ENCODE measurements around the gene CBLB.

Gene CBLB

GRCh38 chr3:105883798-105884377 is 15.1 kb upstream of the CBLB start:
- no peaks in the 10 kb centered on the region for H3K27me3 ChIP-seq (ENCODE audit: control insufficient read depth in 3 of 3, insufficient read depth in 3 of 3, low read depth in 1 of 3, low read length in 3 of 3)
- H2AFZ ChIP-seq (ENCODE audit: low read length), result no peak overlapping the region
- H2BK15ac ChIP-seq (ENCODE audit: low read length), result no peak overlapping the region
- no peaks in the 10 kb centered on the region for H3K4me1 ChIP-seq (ENCODE audit: control insufficient read depth in 2 of 2, insufficient read depth in 1 of 2, low read depth in 1 of 2, low read length in 2 of 2)
- H3K27ac ChIP-seq (replicated peaks; ENCODE audit: low read length), result no peak overlapping the region
- no peak overlapping the region for H2BK120ac ChIP-seq (ENCODE audit: low read depth, low read length)
- no peak overlapping the region for H3K14ac ChIP-seq (ENCODE audit: low read length)
- no peak overlapping the region for H2BK5ac ChIP-seq (ENCODE audit: low read length)
- no peaks in the 10 kb centered on the region for H3K79me1 ChIP-seq (ENCODE audit: low read depth, low read length)
- no peak for DNase-seq (ENCODE audit: low spot score)
- H3K9ac ChIP-seq (ENCODE audit: low read depth, low read length, poor library complexity), result no peak overlapping the region
- H4K8ac ChIP-seq (ENCODE audit: low read depth, low read length), result no peak overlapping the region
- no peak overlapping the region for H3K18ac ChIP-seq (ENCODE audit: low read length)
- H2AK5ac ChIP-seq (ENCODE audit: low read depth, low read length), result no peak overlapping the region
- H3K36me3 ChIP-seq (replicated peaks in 1 of 2; ENCODE audit: control insufficient read depth in 2 of 2, insufficient read depth in 2 of 2, low read length in 2 of 2), result no peaks in the 10 kb centered on the region
- H3K9me3 ChIP-seq (replicated peaks in 1 of 2; ENCODE audit: control insufficient read depth in 2 of 2, insufficient read depth in 1 of 2, low read depth in 1 of 2, low read length in 2 of 2), result no peaks in the 10 kb centered on the region
- H4K91ac ChIP-seq (ENCODE audit: low read depth, low read length, poor library complexity), result no peak overlapping the region
- no peak overlapping the region for H3K23ac ChIP-seq (ENCODE audit: low read depth, low read length, poor library complexity)
- no peak overlapping the region for H2BK12ac ChIP-seq (ENCODE audit: low read length)
- no peak overlapping the region for H3K4me2 ChIP-seq (ENCODE audit: insufficient read depth, low read length, poor library complexity, severe bottlenecking)
- WGBS, 2 donors (ENCODE audit: extremely low coverage in 2 of 2, insufficient read length in 2 of 2, insufficient replicate concordance in 1 of 2), result no CpG with 5 or more reads among the region's 1 CpG
- no peak overlapping the region for H3K4me3 ChIP-seq (ENCODE audit: low read length in 2 of 2)
- no peak overlapping the region for H3K4ac ChIP-seq (ENCODE audit: low read length)

GRCh38 chr3:105880681-105881290 is 12.0 kb upstream of the CBLB start:
- no peak overlapping the region for H2AFZ ChIP-seq (ENCODE audit: low read length)
- H3K4ac ChIP-seq (ENCODE audit: low read length), result no peak overlapping the region
- H3K79me1 ChIP-seq (ENCODE audit: low read depth, low read length), result no peaks in the 10 kb centered on the region
- DNase-seq (ENCODE audit: low spot score), result no peak
- no peaks in the 10 kb centered on the region for H3K9me3 ChIP-seq (replicated peaks in 1 of 2; ENCODE audit: control insufficient read depth in 2 of 2, insufficient read depth in 1 of 2, low read depth in 1 of 2, low read length in 2 of 2)
- no peak overlapping the region for H3K23ac ChIP-seq (ENCODE audit: low read depth, low read length, poor library complexity)
- H2BK15ac ChIP-seq (ENCODE audit: low read length), result no peak overlapping the region
- H3K18ac ChIP-seq (ENCODE audit: low read length), result no peak overlapping the region
- WGBS, 2 donors (ENCODE audit: extremely low coverage in 2 of 2, insufficient read length in 2 of 2, insufficient replicate concordance in 1 of 2), result no CpG with 5 or more reads among the region's 4 CpGs
- no peaks in the 10 kb centered on the region for H3K27me3 ChIP-seq (ENCODE audit: control insufficient read depth in 3 of 3, insufficient read depth in 3 of 3, low read depth in 1 of 3, low read length in 3 of 3)
- no peak overlapping the region for H3K4me2 ChIP-seq (ENCODE audit: insufficient read depth, low read length, poor library complexity, severe bottlenecking)
- no peak overlapping the region for H2AK5ac ChIP-seq (ENCODE audit: low read depth, low read length)
- H4K8ac ChIP-seq (ENCODE audit: low read depth, low read length), result no peak overlapping the region
- H3K27ac ChIP-seq (replicated peaks; ENCODE audit: low read length), result no peak overlapping the region
- H3K36me3 ChIP-seq (replicated peaks in 1 of 2; ENCODE audit: control insufficient read depth in 2 of 2, insufficient read depth in 2 of 2, low read length in 2 of 2), result no peaks in the 10 kb centered on the region
- H2BK12ac ChIP-seq (ENCODE audit: low read length), result no peak overlapping the region
- H2BK5ac ChIP-seq (ENCODE audit: low read length), result no peak overlapping the region
- no peak overlapping the region for H3K4me3 ChIP-seq (ENCODE audit: low read length in 2 of 2)
- H2BK120ac ChIP-seq (ENCODE audit: low read depth, low read length), result no peak overlapping the region
- no peak overlapping the region for H4K91ac ChIP-seq (ENCODE audit: low read depth, low read length, poor library complexity)
- H3K9ac ChIP-seq (ENCODE audit: low read depth, low read length, poor library complexity), result no peak overlapping the region
- no peaks in the 10 kb centered on the region for H3K4me1 ChIP-seq (ENCODE audit: control insufficient read depth in 2 of 2, insufficient read depth in 1 of 2, low read depth in 1 of 2, low read length in 2 of 2)
- no peak overlapping the region for H3K14ac ChIP-seq (ENCODE audit: low read length)

DNA sequence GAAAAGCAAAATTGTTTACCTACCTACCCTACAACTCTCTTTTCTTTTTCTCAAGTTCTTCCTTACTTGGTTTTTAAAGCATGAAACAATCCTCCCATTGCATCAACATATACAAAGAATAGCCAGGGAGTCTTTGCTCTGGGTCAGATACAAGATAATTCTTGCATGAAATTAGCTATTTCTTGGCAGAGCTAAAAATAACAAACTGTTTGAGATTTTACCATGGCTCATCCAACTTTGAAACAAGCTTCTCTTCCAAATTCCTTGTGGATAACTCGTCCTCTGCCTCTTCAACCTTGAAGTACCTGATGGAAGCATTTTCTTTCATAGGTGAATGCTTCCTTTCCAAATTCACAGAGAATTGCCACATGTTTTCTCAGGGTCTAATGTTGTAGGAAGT is 9.2 kb upstream of the CBLB start:
- Histone ChIP-seq H3K27me3 (ENCODE audit: control insufficient read depth in 3 of 3, insufficient read depth in 3 of 3, low read depth in 1 of 3, low read length in 3 of 3) (no peaks in the 10 kb centered on the region), H3K18ac (ENCODE audit: low read length) (no peak overlapping the region), H2AK5ac (ENCODE audit: low read depth, low read length) (no peak overlapping the region), H2BK120ac (ENCODE audit: low read depth, low read length) (no peak overlapping the region), H3K4me1 (ENCODE audit: control insufficient read depth in 2 of 2, insufficient read depth in 1 of 2, low read depth in 1 of 2, low read length in 2 of 2) (no peaks in the 10 kb centered on the region), H2BK12ac (ENCODE audit: low read length) (no peak overlapping the region), H3K27ac (replicated peaks; ENCODE audit: low read length) (no peak overlapping the region), H2AFZ (ENCODE audit: low read length) (no peak overlapping the region), H3K4ac (ENCODE audit: low read length) (no peak overlapping the region), H3K79me1 (ENCODE audit: low read depth, low read length) (no peaks in the 10 kb centered on the region), H3K36me3 (replicated peaks in 1 of 2; ENCODE audit: control insufficient read depth in 2 of 2, insufficient read depth in 2 of 2, low read length in 2 of 2) (no peaks in the 10 kb centered on the region), H2BK5ac (ENCODE audit: low read length) (no peak overlapping the region), H3K4me2 (ENCODE audit: insufficient read depth, low read length, poor library complexity, severe bottlenecking) (no peak overlapping the region), H3K9me3 (replicated peaks in 1 of 2; ENCODE audit: control insufficient read depth in 2 of 2, insufficient read depth in 1 of 2, low read depth in 1 of 2, low read length in 2 of 2) (no peaks in the 10 kb centered on the region), H3K14ac (ENCODE audit: low read length) (no peak overlapping the region), H4K91ac (ENCODE audit: low read depth, low read length, poor library complexity) (no peak overlapping the region), H3K9ac (ENCODE audit: low read depth, low read length, poor library complexity) (no peak overlapping the region), H3K4me3 (ENCODE audit: low read length in 2 of 2) (no peak overlapping the region), H3K23ac (ENCODE audit: low read depth, low read length, poor library complexity) (no peak overlapping the region), H4K8ac (ENCODE audit: low read depth, low read length) (no peak overlapping the region), H2BK15ac (ENCODE audit: low read length) (no peak overlapping the region)
- DNase-seq (ENCODE audit: low spot score), result no peak
- no CpG with 5 or more reads among the region's 1 CpG for WGBS, 2 donors (ENCODE audit: extremely low coverage in 2 of 2, insufficient read length in 2 of 2, insufficient replicate concordance in 1 of 2)

DNA sequence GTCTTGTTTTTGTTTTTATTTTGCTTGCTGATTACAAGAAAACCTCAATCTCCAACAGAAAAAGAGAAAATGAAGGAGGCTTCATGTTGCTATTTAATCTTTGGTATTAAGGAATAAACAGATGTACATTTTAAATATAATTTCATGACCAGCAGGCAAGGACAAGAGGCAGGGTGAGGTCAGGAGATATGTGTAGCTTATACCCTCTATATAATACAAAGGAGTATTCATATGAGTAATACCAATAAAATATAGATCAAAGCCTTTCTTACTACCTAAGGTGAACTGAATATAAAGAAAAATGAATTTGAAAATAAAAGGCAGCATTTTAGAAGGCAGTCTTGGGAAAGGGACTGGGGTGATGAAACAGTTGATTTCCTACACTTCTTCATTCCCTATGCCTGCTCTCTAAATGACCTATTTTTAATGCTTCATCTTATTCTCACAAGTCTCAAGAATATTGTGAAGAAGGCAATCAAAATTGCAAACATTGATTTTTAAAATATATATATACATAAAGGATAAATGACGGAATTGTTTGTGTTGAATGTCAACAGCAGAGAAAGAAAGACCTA is 8.6 kb upstream of the CBLB start:
- Histone ChIP-seq H3K36me3 (replicated peaks in 1 of 2; ENCODE audit: control insufficient read depth in 2 of 2, insufficient read depth in 2 of 2, low read length in 2 of 2) (no peaks in the 10 kb centered on the region), H3K18ac (ENCODE audit: low read length) (no peak overlapping the region), H3K27ac (replicated peaks; ENCODE audit: low read length) (no peak overlapping the region), H3K27me3 (ENCODE audit: control insufficient read depth in 3 of 3, insufficient read depth in 3 of 3, low read depth in 1 of 3, low read length in 3 of 3) (no peaks in the 10 kb centered on the region), H2BK12ac (ENCODE audit: low read length) (no peak overlapping the region), H3K4me1 (ENCODE audit: control insufficient read depth in 2 of 2, insufficient read depth in 1 of 2, low read depth in 1 of 2, low read length in 2 of 2) (no peaks in the 10 kb centered on the region), H4K8ac (ENCODE audit: low read depth, low read length) (no peak overlapping the region), H3K14ac (ENCODE audit: low read length) (no peak overlapping the region), H4K91ac (ENCODE audit: low read depth, low read length, poor library complexity) (no peak overlapping the region), H3K79me1 (ENCODE audit: low read depth, low read length) (no peaks in the 10 kb centered on the region), H3K4me3 (ENCODE audit: low read length in 2 of 2) (no peak overlapping the region), H2BK120ac (ENCODE audit: low read depth, low read length) (no peak overlapping the region), H3K4me2 (ENCODE audit: insufficient read depth, low read length, poor library complexity, severe bottlenecking) (no peak overlapping the region), H2BK5ac (ENCODE audit: low read length) (no peak overlapping the region), H3K4ac (ENCODE audit: low read length) (no peak overlapping the region), H2BK15ac (ENCODE audit: low read length) (no peak overlapping the region), H2AFZ (ENCODE audit: low read length) (no peak overlapping the region), H3K9me3 (replicated peaks in 1 of 2; ENCODE audit: control insufficient read depth in 2 of 2, insufficient read depth in 1 of 2, low read depth in 1 of 2, low read length in 2 of 2) (no peaks in the 10 kb centered on the region), H3K9ac (ENCODE audit: low read depth, low read length, poor library complexity) (no peak overlapping the region), H3K23ac (ENCODE audit: low read depth, low read length, poor library complexity) (no peak overlapping the region), H2AK5ac (ENCODE audit: low read depth, low read length) (no peak overlapping the region)
- WGBS, 2 donors (ENCODE audit: extremely low coverage in 2 of 2, insufficient read length in 2 of 2, insufficient replicate concordance in 1 of 2), result no CpG with 5 or more reads among the region's 1 CpG
- no peak for DNase-seq (ENCODE audit: low spot score)
